ENCODE measurements around the gene PCBP1. TPM values are rescaled to one million over a fixed set of nuclear protein-coding genes. Genes with fewer than 3 reads are reported as not detected.

The PCBP1 gene
- total and polyA plus RNA-seq, 2 donors from 2014 or later, result 224 to 298 TPM

Other genes with a start within 250 kb of the PCBP1 start
- 42.6 TPM for gene SNRNP27, start 193.5 kb upstream of the PCBP1 start, total RNA-seq
- gene SNRNP27, start 193.5 kb upstream of the PCBP1 start, polyA plus RNA-seq (ENCODE audit: insufficient read depth, low read depth, low replicate concordance), result 33.6 TPM
- gene MXD1, start 172.4 kb upstream of the PCBP1 start, total RNA-seq, result 13.3 TPM
- gene MXD1, start 172.4 kb upstream of the PCBP1 start, polyA plus RNA-seq (ENCODE audit: insufficient read depth, low read depth, low replicate concordance), result 4.9 TPM
- 1.6 TPM for gene ASPRV1, start 125.8 kb upstream of the PCBP1 start, total RNA-seq
- gene ASPRV1, start 125.8 kb upstream of the PCBP1 start, polyA plus RNA-seq (ENCODE audit: insufficient read depth, low read depth, low replicate concordance), result 2.1 TPM
- gene C2orf42, start 103.5 kb downstream of the PCBP1 start, total RNA-seq, result 20.0 TPM
- 11.8 TPM for gene C2orf42, start 103.5 kb downstream of the PCBP1 start, polyA plus RNA-seq (ENCODE audit: insufficient read depth, low read depth, low replicate concordance)
- gene TIA1, start 161.2 kb downstream of the PCBP1 start, total RNA-seq, result 97.6 TPM
- 39.4 TPM for gene TIA1, start 161.2 kb downstream of the PCBP1 start, polyA plus RNA-seq (ENCODE audit: insufficient read depth, low read depth, low replicate concordance)
- 92.9 TPM for gene PCYOX1, start 170.7 kb downstream of the PCBP1 start, total RNA-seq
- gene PCYOX1, start 170.7 kb downstream of the PCBP1 start, polyA plus RNA-seq (ENCODE audit: insufficient read depth, low read depth, low replicate concordance), result 36.8 TPM
- gene SNRPG, start 206.3 kb downstream of the PCBP1 start, total RNA-seq, result 117 TPM
- 180 TPM for gene SNRPG, start 206.3 kb downstream of the PCBP1 start, polyA plus RNA-seq (ENCODE audit: insufficient read depth, low read depth, low replicate concordance)
- 27.0 TPM for gene FAM136A, start 214.6 kb downstream of the PCBP1 start, total RNA-seq
- 41.9 TPM for gene FAM136A, start 214.6 kb downstream of the PCBP1 start, polyA plus RNA-seq (ENCODE audit: insufficient read depth, low read depth, low replicate concordance)